ENCODE measurements around the gene BDP1. TPM values are rescaled to one million over a fixed set of nuclear protein-coding genes. Genes with fewer than 3 reads are reported as not detected.

The BDP1 gene
- 18.5 and 20.0 TPM in 2 replicates for total RNA-seq

GRCh38 chr5:71455427-71456361 is at the start of gene BDP1:
BDP1 (plus strand) TSS chr5:71455651; CDS start chr5:71455878, 227 bp downstream.

GRCh38 chr5:71586941-71587765 is 131.7 kb downstream of the BDP1 start, which contains the start of gene MCCC2:
MCCC2 (plus strand) TSS chr5:71587340; CDS start chr5:71587426, 86 bp downstream.

Small RNA genes lying within 50 kb of the gene (small RNA-seq; reads per million reads assigned to genes)
- gene HMGN1P12: not detected

Other genes with a start within 250 kb of the BDP1 start
- 16.5 and 21.7 TPM in 2 replicates for gene MCCC2, start 131.7 kb downstream of the BDP1 start, total RNA-seq

Measured in placental epithelial cell (primary cell).